Measurements from ENCODE around the gene FAAH. TPM values are rescaled to one million over a fixed set of nuclear protein-coding genes. Genes with fewer than 3 reads are reported as not detected.

The FAAH gene
- total and polyA plus RNA-seq, 2 donors, result 10.9 to 33.7 TPM

GRCh38 chr1:46404482-46405196, 10.5 kb downstream of the FAAH start:
- Histone ChIP-seq H3K36me3 (ENCODE audit: control insufficient read depth in 2 of 2, insufficient read depth in 2 of 2, low read length in 1 of 2) (peaks cover 0 to 8% of the 10 kb centered on the region in 2 donors), H3K4me3 (ENCODE audit: low read length in 2 of 2) (no peak overlapping the region), H3K9me3 (ENCODE audit: control insufficient read depth in 2 of 2, insufficient read depth in 1 of 2, low read length in 1 of 2) (no peaks in the 10 kb centered on the region), H3K27me3 (ENCODE audit: control insufficient read depth in 2 of 2, insufficient read depth in 1 of 2, low read length in 1 of 2) (peaks cover 0 to 2% of the 10 kb centered on the region in 2 donors), H3K27ac (ENCODE audit: low read depth in 1 of 2, low read length in 1 of 2) (no peak overlapping the region), H3K4me1 (ENCODE audit: control insufficient read depth in 2 of 2, insufficient read depth in 2 of 2, low read length in 2 of 2) (peaks cover 4 to 11% of the 10 kb centered on the region in 2 donors)
- DNase-seq (ENCODE audit: low read depth in 6 of 9, low spot score in 9 of 9), result no peak
- 96% methylated on average over 7 of the region's 7 CpGs for WGBS

- Histone ChIP-seq H3K4me3 (ENCODE audit: low read length in 2 of 2) (no peak overlapping the region), H3K36me3 (ENCODE audit: control insufficient read depth in 2 of 2, insufficient read depth in 2 of 2, low read length in 1 of 2) (peaks cover 0 to 8% of the 10 kb centered on the region in 2 donors), H3K9me3 (ENCODE audit: control insufficient read depth in 2 of 2, insufficient read depth in 1 of 2, low read length in 1 of 2) (no peaks in the 10 kb centered on the region), H3K4me1 (ENCODE audit: control insufficient read depth in 2 of 2, insufficient read depth in 2 of 2, low read length in 2 of 2) (peaks cover 4 to 6% of the 10 kb centered on the region in 2 donors), H3K27ac (ENCODE audit: low read depth in 1 of 2, low read length in 1 of 2) (no peak overlapping the region), H3K27me3 (ENCODE audit: control insufficient read depth in 2 of 2, insufficient read depth in 1 of 2, low read length in 1 of 2) (peaks cover 0 to 2% of the 10 kb centered on the region in 2 donors)
- no peak for DNase-seq (ENCODE audit: low read depth in 6 of 9, low spot score in 9 of 9)
- WGBS, result 97% methylated on average over 12 of the region's 12 CpGs
Measured at GRCh38 chr1:46405197-46405555, 11.1 kb downstream of the FAAH start.

GRCh38 chr1:46405724-46406123, 11.6 kb downstream of the FAAH start:
- H3K27me3 ChIP-seq (ENCODE audit: control insufficient read depth in 2 of 2, insufficient read depth in 1 of 2, low read length in 1 of 2), result no peaks in the 10 kb centered on the region
- no peak overlapping the region for H3K27ac ChIP-seq (ENCODE audit: low read depth in 1 of 2, low read length in 1 of 2)
- peaks cover 0 to 8% of the 10 kb centered on the region in 2 donors for H3K36me3 ChIP-seq (ENCODE audit: control insufficient read depth in 2 of 2, insufficient read depth in 2 of 2, low read length in 1 of 2)
- WGBS, result 97% methylated on average over 17 of the region's 17 CpGs
- DNase-seq (ENCODE audit: low read depth in 6 of 9, low spot score in 9 of 9), result no peak
- peaks cover 0 to 2% of the 10 kb centered on the region in 2 donors for H3K4me1 ChIP-seq (ENCODE audit: control insufficient read depth in 2 of 2, insufficient read depth in 2 of 2, low read length in 2 of 2)
- no peaks in the 10 kb centered on the region for H3K9me3 ChIP-seq (ENCODE audit: control insufficient read depth in 2 of 2, insufficient read depth in 1 of 2, low read length in 1 of 2)
- no peak overlapping the region for H3K4me3 ChIP-seq (ENCODE audit: low read length in 2 of 2)

- no peak overlapping the region for H3K4me3 ChIP-seq (ENCODE audit: low read length in 2 of 2)
- H3K27me3 ChIP-seq (ENCODE audit: control insufficient read depth in 2 of 2, insufficient read depth in 1 of 2, low read length in 1 of 2), result no peaks in the 10 kb centered on the region
- no peak for DNase-seq (ENCODE audit: low read depth in 6 of 9, low spot score in 9 of 9)
- H3K27ac ChIP-seq (ENCODE audit: low read depth in 1 of 2, low read length in 1 of 2), result no peak overlapping the region
- peaks cover 0 to 9% of the 10 kb centered on the region in 2 donors for H3K36me3 ChIP-seq (ENCODE audit: control insufficient read depth in 2 of 2, insufficient read depth in 2 of 2, low read length in 1 of 2)
- no peaks in the 10 kb centered on the region for H3K9me3 ChIP-seq (ENCODE audit: control insufficient read depth in 2 of 2, insufficient read depth in 1 of 2, low read length in 1 of 2)
- WGBS, result 95% methylated on average over 13 of the region's 13 CpGs
- H3K4me1 ChIP-seq (ENCODE audit: control insufficient read depth in 2 of 2, insufficient read depth in 2 of 2, low read length in 2 of 2), result no peaks in the 10 kb centered on the region
Measured at GRCh38 chr1:46406881-46407608, 12.9 kb downstream of the FAAH start.

- WGBS, result 97% methylated on average over 9 of the region's 9 CpGs
- Histone ChIP-seq H3K27ac (ENCODE audit: low read depth in 1 of 2, low read length in 1 of 2) (no peak overlapping the region), H3K36me3 (ENCODE audit: control insufficient read depth in 2 of 2, insufficient read depth in 2 of 2, low read length in 1 of 2) (peaks cover 0 to 12% of the 10 kb centered on the region in 2 donors), H3K9me3 (ENCODE audit: control insufficient read depth in 2 of 2, insufficient read depth in 1 of 2, low read length in 1 of 2) (no peaks in the 10 kb centered on the region), H3K4me1 (ENCODE audit: control insufficient read depth in 2 of 2, insufficient read depth in 2 of 2, low read length in 2 of 2) (no peaks in the 10 kb centered on the region), H3K4me3 (ENCODE audit: low read length in 2 of 2) (no peak overlapping the region), H3K27me3 (ENCODE audit: control insufficient read depth in 2 of 2, insufficient read depth in 1 of 2, low read length in 1 of 2) (no peaks in the 10 kb centered on the region)
- no peak for DNase-seq (ENCODE audit: low read depth in 6 of 9, low spot score in 9 of 9)
Measured at GRCh38 chr1:46407636-46408035, 13.5 kb downstream of the FAAH start.

GRCh38 chr1:46408356-46409062, 14.4 kb downstream of the FAAH start:
- WGBS, result 96% methylated on average over 12 of the region's 12 CpGs
- no peaks in the 10 kb centered on the region for H3K27me3 ChIP-seq (ENCODE audit: control insufficient read depth in 2 of 2, insufficient read depth in 1 of 2, low read length in 1 of 2)
- H3K4me3 ChIP-seq (ENCODE audit: low read length in 2 of 2), result no peak overlapping the region
- no peak overlapping the region for H3K27ac ChIP-seq (ENCODE audit: low read depth in 1 of 2, low read length in 1 of 2)
- peaks cover 0 to 12% of the 10 kb centered on the region in 2 donors for H3K36me3 ChIP-seq (ENCODE audit: control insufficient read depth in 2 of 2, insufficient read depth in 2 of 2, low read length in 1 of 2)
- no peak for DNase-seq (ENCODE audit: low read depth in 6 of 9, low spot score in 9 of 9)
- H3K9me3 ChIP-seq (ENCODE audit: control insufficient read depth in 2 of 2, insufficient read depth in 1 of 2, low read length in 1 of 2), result no peaks in the 10 kb centered on the region
- H3K4me1 ChIP-seq (ENCODE audit: control insufficient read depth in 2 of 2, insufficient read depth in 2 of 2, low read length in 2 of 2), result no peaks in the 10 kb centered on the region

GRCh38 chr1:46409063-46409372, 14.9 kb downstream of the FAAH start:
- 95% methylated on average over 1 of the region's 1 CpG for WGBS
- no peaks in the 10 kb centered on the region for H3K9me3 ChIP-seq (ENCODE audit: control insufficient read depth in 2 of 2, insufficient read depth in 1 of 2, low read length in 1 of 2)
- no peak overlapping the region for H3K4me3 ChIP-seq (ENCODE audit: low read length in 2 of 2)
- H3K27me3 ChIP-seq (ENCODE audit: control insufficient read depth in 2 of 2, insufficient read depth in 1 of 2, low read length in 1 of 2), result no peaks in the 10 kb centered on the region
- DNase-seq (ENCODE audit: low read depth in 6 of 9, low spot score in 9 of 9), result no peak
- H3K4me1 ChIP-seq (ENCODE audit: control insufficient read depth in 2 of 2, insufficient read depth in 2 of 2, low read length in 2 of 2), result no peaks in the 10 kb centered on the region
- H3K27ac ChIP-seq (ENCODE audit: low read depth in 1 of 2, low read length in 1 of 2), result no peak overlapping the region
- H3K36me3 ChIP-seq (ENCODE audit: control insufficient read depth in 2 of 2, insufficient read depth in 2 of 2, low read length in 1 of 2), result peaks cover 0 to 12% of the 10 kb centered on the region in 2 donors

- H3K4me3 ChIP-seq (ENCODE audit: low read length in 2 of 2), result no peak overlapping the region
- no peaks in the 10 kb centered on the region for H3K4me1 ChIP-seq (ENCODE audit: control insufficient read depth in 2 of 2, insufficient read depth in 2 of 2, low read length in 2 of 2)
- no peak for DNase-seq (ENCODE audit: low read depth in 6 of 9, low spot score in 9 of 9)
- no peak overlapping the region for H3K27ac ChIP-seq (ENCODE audit: low read depth in 1 of 2, low read length in 1 of 2)
- 96% methylated on average over 17 of the region's 17 CpGs for WGBS
- H3K27me3 ChIP-seq (ENCODE audit: control insufficient read depth in 2 of 2, insufficient read depth in 1 of 2, low read length in 1 of 2), result no peaks in the 10 kb centered on the region
- peaks cover 0 to 12% of the 10 kb centered on the region in 2 donors for H3K36me3 ChIP-seq (ENCODE audit: control insufficient read depth in 2 of 2, insufficient read depth in 2 of 2, low read length in 1 of 2)
- no peaks in the 10 kb centered on the region for H3K9me3 ChIP-seq (ENCODE audit: control insufficient read depth in 2 of 2, insufficient read depth in 1 of 2, low read length in 1 of 2)
Measured at GRCh38 chr1:46410156-46411009, 16.3 kb downstream of the FAAH start.

Data from thymus (tissue), 11 donors.